Fibroblast of mammary gland (primary cell): Measurements from ENCODE around the gene TTYH3.
"Not testable (repeated sequence)": the region's sequence is repeated elsewhere in the genome, so short reads cannot be mapped to it uniquely, and the experiment has no call there.

ENCODE experiments used
- DNase-seq: peaks from one replicate; pipeline ENCODE4 v3.0.0-alpha.2; 2010; ENCODE audit warnings: low read depth
- H3K4me3 ChIP-seq: 2 replicates; pipeline ENCODE4 v1.5.1; 2011; ENCODE audit warnings: low read depth, mild to moderate bottlenecking, low read length, moderate library complexity; ENCODE audit not compliant: control insufficient read depth
- CTCF ChIP-seq: conservative IDR thresholded peaks from 2 replicates; pipeline ENCODE4 v1.5.1; 2011; ENCODE audit warnings: low read depth, low read length, inconsistent platforms; ENCODE audit not compliant: control insufficient read depth, insufficient read depth

The TTYH3 gene

GRCh38 chr7:2607923-2608904, 23.6 kb upstream of the TTYH3 start:
- no peak for DNase-seq
- TF ChIP-seq CTCF: no peak
- H3K4me3 ChIP-seq: no peak overlapping the region

DNA sequence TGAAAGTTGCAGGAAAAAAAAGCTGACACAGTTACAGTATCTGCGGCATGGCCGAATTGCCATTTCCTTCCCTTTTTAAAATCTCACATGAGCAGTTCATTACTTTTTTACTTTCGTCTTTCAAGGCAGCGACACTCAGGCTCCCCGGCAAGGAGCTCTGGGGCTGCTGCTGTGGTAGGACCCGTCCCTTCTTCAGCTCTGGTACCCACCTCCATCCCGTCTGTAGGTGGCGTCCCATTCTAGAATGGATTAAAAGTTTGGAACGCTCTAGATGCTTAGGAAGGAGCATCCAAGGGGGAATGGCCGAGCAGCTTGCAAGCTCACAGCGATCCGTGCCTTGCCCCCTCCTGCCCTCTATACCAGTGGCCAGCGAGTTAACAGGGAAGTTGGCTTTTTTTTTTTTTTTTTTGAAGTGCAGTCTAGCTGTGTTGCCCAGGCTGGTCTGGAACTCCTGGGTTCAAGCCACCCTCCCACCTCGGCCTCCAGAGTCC, 22.8 kb upstream of the TTYH3 start:
- peak; percentile 46 for TF ChIP-seq CTCF
- peak; percentile 59 for DNase-seq

GRCh38 chr7:2609646-2610045, 22.1 kb upstream of the TTYH3 start:
- not testable (repeated sequence) for H3K4me3 ChIP-seq, DNase-seq

More for the DNA sequence above, 22.8 kb upstream of the TTYH3 start:
- H3K4me3 ChIP-seq: no peak overlapping the region

- DNase-seq: no peak
- no peak overlapping the region for H3K4me3 ChIP-seq
- no peak for TF ChIP-seq CTCF
Measured at GRCh38 chr7:2610466-2610865, 21.3 kb upstream of the TTYH3 start.

DNA sequence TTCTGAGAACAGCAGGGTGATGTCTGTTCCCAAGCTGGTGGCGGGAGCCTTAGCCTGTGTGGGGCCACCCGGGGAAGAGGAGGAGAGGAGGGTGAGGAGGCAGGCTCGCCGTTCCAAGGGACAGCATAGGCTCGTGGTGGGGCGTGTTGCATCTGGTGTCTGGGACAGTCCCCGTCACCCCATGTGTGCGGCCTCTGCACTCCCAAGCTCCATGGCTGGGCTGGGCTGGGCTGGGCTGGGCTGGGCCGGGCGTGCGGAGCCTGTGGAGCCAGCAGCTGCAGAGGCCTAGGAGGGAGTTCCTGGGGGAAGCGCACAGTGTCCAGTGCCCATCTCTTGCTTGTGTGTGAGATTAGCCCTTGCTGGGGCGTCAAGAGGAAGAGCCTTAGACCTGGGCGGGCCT, 20.9 kb upstream of the TTYH3 start:
- TF ChIP-seq CTCF: no peak
- no peak for DNase-seq
- H3K4me3 ChIP-seq: no peak overlapping the region

GRCh38 chr7:2611401-2611800, 20.4 kb upstream of the TTYH3 start:
- no peak for DNase-seq
- no peak overlapping the region for H3K4me3 ChIP-seq
- TF ChIP-seq CTCF: no peak

DNA sequence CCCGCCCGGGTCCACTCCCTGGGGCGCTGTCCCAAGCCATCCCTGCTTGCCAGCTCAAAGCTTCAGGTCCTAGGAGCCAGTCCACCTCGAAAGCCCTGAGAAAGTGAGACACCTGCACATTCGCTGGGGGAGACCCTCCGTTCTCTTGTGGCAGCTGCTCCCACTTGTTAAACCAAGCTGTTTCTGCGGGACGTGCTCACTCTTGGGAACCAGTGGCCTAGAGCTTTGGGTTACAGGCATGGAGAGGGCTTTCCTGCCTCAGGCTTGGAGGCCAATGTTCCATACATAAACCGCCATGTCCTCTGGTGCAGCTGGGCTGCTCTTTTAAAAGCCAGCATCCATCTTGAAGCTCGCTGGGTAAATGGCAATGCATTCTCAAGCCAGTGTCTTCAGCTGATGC, 19.9 kb upstream of the TTYH3 start:
- TF ChIP-seq CTCF: no peak
- H3K4me3 ChIP-seq: no peak overlapping the region
- DNase-seq: no peak
